NCI-H1092 treated with DMSO at 0.1 percent for 48 hours (cell line): ENCODE measurements around the gene ZSWIM2.
"Not testable (repeated sequence)": the region's sequence is repeated elsewhere in the genome, so short reads cannot be mapped to it uniquely, and the experiment has no call there.

ENCODE experiments used
- DNase-seq: peaks from one replicate; lab custom pipeline; 2025; lab: John Stamatoyannopoulos, UW

Gene ZSWIM2

GRCh38 chr2:186848873-186849578 lies at the start of gene ZSWIM2:
ZSWIM2 (minus strand) TSS chr2:186849170; CDS start chr2:186849130, 40 bp downstream.
- peak; percentile 76 for DNase-seq

GRCh38 chr2:186896220-186896619 lies 47.2 kb upstream of the ZSWIM2 start:
- DNase-seq: not testable (repeated sequence)

DNA sequence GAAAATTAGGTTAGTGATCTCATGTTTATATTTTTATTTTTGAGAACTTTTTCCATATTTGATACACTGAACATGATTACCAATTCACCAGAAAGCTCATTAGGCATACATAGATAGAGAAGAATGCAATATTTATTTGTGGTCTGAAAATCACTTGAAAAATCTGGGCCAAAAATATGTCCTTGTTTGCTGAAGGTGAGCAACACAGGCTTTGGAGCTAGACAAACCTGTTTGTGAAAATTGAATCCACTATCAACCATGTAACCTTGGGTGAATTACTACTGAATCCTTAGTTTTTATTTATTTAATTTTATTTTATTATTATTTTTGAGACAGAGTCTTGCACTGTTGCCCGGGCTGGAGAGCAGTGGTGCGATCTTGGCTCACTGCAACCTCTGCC lies 46.5 kb upstream of the ZSWIM2 start:
- no peak for DNase-seq

DNA sequence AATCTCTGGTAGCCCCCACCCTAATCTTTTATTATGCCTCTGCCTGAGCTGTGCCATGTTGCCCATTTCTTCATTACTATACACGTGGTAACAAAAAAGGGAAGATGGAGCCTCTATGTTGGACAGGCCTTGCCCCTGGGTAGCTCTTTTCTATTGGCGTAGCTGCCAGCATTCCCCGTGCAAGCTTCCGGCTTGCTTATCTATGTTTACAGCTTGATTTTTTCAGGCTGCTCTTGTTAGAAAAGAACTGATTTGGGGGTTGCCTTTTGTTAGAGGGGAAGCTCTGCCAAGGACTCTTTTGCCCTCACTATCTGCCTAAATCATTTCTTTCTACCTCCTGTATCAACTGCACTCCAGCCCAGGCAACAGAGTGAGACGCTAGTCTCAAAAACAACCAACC lies 45.5 kb upstream of the ZSWIM2 start:
- no peak for DNase-seq

- DNase-seq: no peak
Measured at GRCh38 chr2:186892821-186893220, 43.9 kb upstream of the ZSWIM2 start.

DNA sequence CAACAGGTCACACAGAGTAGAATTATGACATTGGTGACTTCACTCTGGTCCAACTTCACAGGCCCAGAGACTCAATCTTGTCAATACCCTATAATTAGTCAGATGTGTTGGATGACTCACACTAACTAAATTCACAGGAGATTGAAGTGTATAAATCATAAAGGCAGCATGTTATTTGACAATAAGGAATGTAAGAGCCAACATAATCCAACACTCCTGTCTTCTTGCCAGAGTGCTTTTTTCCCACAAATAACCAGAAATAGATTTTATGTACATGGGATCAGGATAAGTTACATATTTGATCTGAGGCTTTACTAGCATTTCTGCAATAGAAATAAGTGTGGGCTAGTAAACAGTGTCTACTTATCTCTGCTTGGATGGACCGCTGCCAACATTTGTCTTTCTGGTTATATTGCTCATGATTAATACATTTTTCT lies 42.2 kb upstream of the ZSWIM2 start:
- no peak for DNase-seq

- DNase-seq: no peak
Measured at GRCh38 chr2:186889101-186889879, 40.3 kb upstream of the ZSWIM2 start.

DNA sequence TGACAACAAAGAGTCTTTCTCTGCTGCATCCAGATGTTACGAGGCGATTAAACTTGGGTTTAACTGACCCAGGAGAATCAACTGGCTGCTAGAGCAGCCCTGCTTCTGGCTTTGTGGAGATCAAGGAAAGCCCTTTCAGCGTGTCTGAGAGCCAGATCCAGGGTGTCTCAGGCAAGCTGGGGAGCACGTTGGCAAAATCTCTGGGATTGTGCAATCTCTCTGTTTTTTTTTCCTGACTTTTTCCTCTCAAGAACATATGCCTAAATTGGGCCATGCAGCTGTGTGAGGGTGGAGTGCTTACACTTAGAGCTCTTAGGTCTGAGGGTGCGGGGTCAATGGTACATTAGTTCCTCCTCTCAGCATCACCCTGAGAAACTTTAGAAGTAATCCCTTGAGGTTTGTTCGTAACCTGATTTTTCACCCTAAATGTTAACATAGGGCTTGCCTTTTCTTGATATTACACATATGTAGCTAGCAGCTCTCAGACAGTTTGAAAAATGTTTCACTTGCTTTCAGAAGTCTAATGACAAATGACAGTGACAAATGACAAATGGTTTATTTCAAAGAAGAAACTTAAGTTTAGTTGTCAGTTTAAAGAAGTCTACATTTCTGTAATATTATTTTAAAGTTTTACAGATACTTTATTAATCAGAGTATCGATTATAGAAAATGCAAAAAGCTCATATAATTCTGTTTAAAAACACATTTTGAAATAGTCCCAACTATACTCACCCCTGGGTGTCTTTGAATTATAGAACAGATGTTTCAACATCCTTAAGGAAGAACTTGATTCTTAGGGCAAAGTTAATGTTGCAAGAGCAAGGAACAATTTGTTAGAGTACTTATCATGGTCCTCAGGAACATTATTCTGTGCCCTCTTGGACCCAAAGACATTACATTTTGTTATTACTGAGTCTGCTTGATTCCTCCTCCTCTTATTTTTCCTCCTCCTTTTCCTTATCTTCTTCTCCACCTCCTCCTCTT lies 38.4 kb upstream of the ZSWIM2 start:
- DNase-seq: no peak

DNA sequence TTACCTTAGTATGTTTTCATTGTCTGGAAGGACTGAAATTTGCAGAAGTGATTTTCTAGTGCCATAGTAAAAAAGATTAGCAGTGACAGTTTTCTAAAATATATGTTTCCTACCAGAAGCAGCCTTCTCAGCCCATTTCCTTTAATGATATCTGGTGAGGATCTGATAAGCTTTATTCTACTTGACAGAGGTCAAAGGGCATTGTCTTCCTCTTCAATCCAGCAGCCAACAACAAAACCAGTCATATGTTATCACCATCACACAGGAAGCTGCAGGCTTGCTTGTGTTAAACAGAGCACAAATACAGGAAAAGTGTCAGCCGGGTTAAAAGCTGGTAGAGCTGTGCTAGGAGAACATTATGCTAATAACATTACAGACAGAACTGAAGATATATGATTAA lies 35.6 kb upstream of the ZSWIM2 start:
- no peak for DNase-seq

DNA sequence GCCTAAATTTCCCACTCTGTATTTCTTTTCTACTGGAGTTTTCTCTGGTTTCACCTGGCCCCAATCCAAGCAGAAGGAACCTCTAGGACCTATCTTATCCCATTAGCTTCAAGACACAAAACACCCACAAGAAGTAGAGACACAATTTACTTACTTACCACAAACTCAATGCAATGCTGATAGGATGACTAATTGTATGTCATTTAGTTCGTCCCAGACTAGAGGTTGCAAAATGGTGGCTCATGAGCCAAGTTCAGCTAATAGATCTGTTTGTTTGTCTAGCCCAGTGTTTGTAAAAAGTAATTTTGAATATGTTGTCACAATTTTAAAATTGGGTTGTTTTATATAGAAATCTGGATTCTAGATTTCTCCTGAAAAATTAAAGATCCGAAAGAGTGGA lies 34.7 kb upstream of the ZSWIM2 start:
- DNase-seq: no peak

DNA sequence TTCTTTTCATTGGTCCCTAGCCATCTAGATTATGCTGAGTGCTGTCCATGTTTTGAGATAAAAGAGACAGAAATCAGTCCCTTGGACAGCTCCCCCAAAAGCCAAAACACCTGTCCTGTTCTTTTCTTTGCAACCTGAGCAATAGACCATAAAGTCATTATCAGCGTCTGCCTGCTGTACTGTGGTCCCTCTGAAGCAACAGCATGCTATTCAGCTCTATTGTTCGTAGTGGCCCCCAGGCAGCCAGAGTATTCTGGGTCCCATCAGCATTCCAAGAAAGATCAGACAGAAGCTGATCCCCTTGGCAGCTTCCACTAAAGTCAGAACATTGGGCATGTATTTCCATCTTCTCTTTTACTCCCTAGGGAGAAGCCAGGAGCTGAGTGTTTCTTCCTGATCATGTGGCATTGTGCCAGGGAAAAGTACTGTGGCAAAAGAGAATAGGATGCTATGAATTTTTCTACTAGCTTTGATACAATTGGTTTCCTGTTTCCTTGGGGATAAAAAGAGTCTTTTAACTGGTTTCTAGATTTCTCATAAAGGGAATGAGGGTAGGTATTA lies 33.6 kb upstream of the ZSWIM2 start:
- DNase-seq: no peak

DNA sequence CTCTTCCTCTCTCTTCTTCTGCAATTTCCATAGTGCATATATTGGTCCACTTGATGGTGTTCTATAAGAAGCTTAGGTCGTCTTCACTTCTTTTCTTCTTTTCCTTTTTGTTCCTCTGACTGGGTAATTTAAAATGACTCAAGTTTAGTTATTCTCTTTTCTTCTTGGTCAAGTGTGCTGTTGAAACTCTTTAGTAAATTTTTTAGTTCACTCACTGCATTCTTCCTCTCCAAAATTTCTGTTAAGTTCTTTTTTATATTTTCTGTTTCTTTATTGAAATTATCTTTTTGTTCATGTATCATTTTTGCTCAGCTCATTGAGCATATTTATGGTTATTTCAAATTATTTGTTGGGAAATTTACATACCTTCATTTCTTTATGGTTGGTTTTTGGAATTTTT lies 32.7 kb upstream of the ZSWIM2 start:
- no peak for DNase-seq

DNA sequence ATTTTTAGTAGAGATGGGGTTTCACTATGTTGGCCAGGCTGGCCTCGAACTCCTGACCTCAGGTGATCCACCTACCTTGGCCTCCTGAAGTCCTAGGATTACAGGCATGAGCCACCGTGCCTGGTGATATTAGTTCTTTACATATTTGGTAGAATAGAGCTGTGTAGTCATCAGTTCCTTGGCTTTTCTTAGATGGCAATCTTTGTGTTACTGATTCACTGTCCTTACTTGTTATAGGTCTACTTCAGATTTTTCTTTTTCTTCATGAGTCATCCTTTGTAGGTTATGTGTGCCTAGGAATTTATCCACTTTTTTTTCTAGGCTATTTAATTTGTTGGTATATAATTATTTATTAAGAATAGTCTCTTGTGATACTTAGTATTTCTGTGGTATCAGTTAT lies 30.3 kb upstream of the ZSWIM2 start:
- DNase-seq: no peak

GRCh38 chr2:186874713-186875112 lies 25.7 kb upstream of the ZSWIM2 start:
- DNase-seq: no peak

DNA sequence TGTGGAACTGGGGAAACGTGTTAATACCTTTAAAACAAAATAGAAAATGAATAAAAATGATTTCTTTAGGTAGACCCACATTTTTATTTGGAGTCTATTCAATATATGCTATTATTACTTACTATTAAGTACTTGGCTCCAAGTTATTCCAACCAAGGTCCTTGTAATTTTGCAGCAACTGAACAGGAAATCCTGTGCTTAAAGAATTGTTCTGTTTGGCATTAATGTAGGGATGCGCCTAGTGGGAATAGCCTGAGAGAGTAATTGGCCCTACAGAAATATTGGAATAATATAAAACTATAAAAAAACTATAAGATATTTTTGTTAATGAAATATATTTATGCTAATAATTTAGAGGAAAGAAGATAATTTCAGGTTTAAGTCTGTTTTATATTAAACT lies 22.9 kb upstream of the ZSWIM2 start:
- no peak for DNase-seq

DNA sequence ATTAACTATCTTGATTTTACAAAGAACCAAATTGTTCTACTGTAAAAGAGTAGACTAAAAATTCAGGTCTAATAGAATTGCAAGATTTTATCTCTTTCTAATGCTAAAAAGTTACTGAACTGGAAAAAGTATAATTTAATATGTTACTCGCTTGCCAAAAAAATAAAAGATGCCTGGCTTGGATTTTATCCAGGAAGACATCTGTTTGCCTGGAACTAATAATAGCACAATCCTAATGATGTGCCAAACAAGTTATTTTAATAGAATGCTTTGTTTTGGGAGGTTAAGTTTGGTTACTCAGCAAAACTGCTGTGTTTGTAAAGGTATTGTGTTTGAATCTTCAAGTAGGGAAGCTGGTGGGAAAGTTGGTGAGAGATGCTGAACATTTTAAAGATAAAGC lies 19.4 kb upstream of the ZSWIM2 start:
- DNase-seq: no peak

- peak; percentile 17 for DNase-seq
Measured at GRCh38 chr2:186862869-186863709, 14.1 kb upstream of the ZSWIM2 start.

- DNase-seq: no peak
Measured at GRCh38 chr2:186855216-186855615, 6.2 kb upstream of the ZSWIM2 start.

DNA sequence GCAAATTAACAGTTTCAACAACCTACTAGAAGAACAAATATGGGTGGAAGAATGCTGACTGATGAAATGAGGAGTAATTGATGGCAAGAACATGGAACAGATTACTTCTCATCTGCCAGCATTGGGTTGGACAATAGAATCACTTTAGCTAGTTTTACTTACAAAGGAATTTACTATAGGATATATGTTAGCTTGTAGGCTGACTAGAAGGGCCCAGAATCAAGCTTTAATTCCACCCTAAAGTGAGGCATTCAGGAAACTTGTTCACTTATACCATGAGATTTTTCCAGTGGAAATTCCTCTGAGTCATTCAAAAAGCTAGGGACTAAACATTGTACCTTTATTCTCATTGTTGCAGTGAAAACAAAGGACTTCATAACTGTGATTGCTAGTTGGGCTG lies 5.0 kb upstream of the ZSWIM2 start:
- no peak for DNase-seq

GRCh38 chr2:186852508-186852907 lies 3.5 kb upstream of the ZSWIM2 start:
- DNase-seq: peak; percentile 22

DNA sequence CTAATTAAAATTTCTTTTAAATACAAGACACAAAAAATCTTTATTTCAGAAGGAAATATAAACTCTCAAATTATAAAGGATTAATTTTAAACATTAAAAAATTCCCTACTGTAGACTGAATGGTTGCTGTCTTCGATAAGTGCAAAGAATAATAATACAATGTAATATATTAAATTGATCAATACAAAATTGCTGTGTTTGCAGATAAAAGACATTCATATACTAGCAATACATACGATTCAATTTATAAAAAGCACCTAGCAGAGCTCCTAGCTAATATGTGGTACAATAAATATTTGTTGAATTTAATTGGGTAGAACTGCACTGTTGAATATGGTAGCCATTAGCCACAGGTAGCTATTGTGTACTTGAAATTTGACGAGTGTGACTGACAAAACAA lies 6.6 kb downstream of the ZSWIM2 start:
- DNase-seq: no peak
